Stromal cell of bone marrow (primary cell): ENCODE measurements around the gene ITGBL1.

Source experiments
- DNase-seq: peaks from one replicate; pipeline ENCODE4 v3.0.0-alpha.2; 2012; ENCODE audit warnings: low read depth

Gene ITGBL1

DNA sequence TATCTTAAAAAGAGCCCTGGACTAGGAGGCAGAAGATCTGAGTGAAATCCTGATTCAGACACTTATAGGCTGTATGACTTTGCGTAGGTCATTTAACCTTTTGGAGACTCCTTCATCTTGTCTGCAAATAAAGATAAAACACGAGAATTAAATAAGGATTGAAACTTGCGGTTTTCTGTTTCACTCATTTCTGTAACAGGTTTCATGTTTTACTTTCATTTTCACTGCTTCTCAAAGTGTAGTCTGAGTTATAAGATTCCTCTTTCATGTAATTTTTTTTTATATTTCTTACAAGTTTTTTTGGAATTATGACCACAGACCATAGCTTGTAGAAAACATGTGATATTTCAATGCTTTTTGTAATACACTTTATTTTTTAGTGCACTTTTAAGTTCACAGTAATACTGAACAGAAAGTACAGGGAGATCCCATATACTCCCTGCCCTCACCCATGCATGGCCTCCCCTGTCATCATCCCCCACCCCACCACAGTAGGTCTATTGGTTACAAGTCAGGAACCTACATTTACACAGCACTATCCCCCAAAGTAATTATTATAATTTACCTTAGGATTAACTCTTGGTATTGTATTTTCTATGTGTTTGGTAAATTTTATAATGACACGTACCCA, 174.6 kb downstream of the ITGBL1 start:
- DNase-seq: no peak

DNA sequence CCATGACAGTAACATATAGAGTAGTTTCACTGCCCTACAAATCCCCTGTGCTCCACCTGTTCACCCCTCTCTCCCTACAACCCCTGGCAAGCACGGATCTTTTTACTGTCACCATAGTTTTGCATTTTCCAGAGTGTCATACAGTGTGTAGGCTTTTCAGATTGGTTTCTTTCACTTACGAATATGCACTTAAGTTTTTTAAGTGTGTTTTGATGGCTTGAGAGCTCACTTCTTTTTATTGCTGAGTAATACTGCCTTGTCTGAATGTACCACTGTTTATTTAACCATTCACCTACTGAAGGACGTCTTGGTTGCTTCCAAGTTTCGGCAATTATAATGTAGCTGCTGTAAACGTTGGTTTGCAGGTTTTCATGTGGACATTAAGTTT, 175.1 kb downstream of the ITGBL1 start:
- DNase-seq: no peak

DNA sequence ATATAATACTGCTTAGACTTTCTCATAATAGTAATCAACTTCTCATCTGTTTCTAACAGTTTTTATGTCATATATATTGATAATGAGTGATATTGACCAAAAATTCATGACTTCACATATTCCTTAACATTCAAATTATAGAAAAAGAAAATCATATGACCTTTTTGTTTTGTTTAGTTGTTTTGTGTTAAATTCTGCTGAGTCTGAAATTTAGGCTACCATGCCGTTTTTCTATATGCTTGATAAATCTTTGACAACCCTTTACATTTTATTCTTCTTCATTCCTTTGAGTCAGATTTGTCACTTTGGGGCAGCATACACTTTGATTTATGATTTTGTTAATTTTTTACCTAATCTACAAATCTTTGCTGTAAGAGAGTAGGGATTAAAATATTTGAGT, 176.4 kb downstream of the ITGBL1 start:
- DNase-seq: no peak

DNA sequence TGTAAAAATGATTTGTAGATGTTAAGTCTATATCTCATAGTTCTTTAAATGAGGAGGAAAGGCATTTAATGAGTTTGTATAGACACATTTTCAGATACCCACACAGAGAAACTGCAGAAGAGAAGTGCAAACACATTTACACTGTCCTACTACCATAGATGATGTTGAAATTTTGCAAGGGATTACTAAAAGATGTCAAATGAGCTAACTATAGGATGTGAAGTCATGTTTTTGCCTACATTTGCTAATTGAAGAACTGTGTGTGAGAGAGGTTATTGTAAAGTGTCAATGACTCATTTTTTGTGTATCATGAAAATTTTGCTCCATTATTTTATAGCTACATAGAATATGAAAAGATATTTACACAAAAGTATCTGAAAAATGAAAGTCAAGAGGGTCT, 178.9 kb downstream of the ITGBL1 start:
- no peak for DNase-seq

DNA sequence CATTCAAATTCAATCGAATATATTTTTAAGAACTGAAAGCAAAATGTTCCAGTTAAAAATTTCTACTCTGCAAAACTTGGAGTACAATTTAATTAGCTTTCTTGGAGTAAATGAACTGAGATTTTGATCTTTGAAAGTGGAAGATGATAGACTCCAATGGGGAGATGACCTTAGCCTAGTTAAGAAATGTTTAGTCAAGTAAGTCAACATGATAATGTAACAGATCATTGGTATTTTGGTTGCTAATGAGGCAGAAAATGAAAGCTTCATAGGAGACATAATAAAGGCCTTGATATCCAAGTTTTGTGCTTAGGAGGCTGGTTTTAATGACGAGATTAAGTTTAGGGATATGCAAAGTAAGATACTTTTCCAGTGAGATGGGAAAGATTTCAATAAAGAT, 181.7 kb downstream of the ITGBL1 start:
- no peak for DNase-seq

DNA sequence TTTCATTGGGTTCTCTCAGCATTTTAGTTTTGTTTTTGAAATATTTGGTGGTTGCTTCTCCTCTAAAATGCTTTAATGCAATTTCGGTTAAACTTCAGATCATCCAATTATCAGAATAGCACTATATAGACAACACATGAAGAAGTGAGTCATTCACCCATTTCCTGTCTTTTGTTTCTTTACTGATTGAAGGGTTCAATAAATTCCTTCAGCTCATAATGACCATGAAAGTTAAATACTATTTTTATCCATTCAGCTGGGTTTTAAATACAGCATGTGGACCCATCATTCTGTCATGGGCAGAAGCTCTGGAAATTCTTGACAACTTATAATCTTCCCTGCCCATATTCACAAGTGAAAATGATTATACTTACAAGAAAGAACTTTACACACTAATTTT, 187.2 kb downstream of the ITGBL1 start:
- no peak for DNase-seq

DNA sequence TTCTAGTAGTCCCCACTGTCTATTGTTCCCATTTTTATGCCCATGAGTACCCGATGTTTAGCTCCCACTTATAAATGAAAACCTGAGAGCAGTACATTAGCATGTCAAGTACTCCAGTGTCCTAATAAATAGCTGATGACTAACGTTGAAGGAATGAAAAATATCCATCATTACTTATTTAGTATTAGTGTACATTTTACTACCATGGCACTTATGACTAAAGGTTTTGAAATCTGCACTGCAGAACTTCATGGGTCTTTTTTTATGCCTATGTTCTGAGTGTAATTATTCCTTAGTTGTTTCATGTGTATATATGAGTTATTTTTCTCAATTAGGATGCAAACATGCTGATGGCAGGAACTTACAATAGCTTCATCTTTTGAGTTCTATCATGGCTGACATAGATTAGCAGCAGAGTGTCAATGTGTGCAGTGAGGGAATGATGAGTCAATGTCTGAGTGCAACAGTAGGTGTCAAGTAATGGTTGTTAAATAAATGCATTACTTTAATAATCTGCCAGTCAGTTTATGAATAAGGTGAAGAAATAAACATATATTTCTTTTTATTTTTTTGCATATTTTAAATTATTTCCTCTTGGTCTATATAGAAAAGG, 188.4 kb downstream of the ITGBL1 start:
- DNase-seq: no peak

DNA sequence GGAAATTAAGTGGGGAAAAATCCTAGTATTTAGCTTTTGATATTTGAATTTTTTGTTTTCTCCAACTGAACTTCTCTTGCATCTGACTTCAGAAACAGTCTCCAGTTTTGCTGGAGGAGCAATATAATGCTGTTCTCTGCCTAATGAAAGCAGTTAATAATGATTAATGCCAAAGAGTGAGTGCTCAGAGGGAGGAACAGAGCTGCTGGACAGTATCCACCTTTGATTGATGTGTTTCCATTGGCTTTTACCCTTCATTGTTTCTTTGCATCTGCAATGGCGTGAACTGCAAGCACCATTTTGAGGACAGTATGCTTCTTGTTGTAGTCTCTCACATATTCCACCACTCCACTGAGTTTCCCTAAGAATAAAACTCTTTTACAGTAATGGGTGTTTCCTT, 193.4 kb downstream of the ITGBL1 start:
- no peak for DNase-seq

DNA sequence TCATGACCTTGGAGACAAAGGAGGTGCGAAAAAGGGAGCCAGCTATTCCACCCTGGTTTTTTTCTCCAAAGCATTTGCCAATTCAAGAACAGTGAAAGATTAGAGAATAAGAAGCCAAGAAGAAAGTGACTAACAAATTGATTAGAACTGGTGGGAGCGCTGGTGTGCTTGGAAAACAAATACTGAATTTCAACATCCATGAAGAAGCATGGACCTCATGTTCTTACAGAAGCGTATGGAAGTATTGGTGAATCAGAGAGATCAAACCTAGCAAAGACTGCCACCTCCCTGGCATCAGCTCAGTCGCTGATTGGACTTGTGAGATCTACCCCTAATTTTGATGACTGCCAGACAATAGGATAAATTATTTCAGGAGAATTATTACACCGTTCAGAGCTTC, 195.3 kb downstream of the ITGBL1 start:
- DNase-seq: no peak

DNA sequence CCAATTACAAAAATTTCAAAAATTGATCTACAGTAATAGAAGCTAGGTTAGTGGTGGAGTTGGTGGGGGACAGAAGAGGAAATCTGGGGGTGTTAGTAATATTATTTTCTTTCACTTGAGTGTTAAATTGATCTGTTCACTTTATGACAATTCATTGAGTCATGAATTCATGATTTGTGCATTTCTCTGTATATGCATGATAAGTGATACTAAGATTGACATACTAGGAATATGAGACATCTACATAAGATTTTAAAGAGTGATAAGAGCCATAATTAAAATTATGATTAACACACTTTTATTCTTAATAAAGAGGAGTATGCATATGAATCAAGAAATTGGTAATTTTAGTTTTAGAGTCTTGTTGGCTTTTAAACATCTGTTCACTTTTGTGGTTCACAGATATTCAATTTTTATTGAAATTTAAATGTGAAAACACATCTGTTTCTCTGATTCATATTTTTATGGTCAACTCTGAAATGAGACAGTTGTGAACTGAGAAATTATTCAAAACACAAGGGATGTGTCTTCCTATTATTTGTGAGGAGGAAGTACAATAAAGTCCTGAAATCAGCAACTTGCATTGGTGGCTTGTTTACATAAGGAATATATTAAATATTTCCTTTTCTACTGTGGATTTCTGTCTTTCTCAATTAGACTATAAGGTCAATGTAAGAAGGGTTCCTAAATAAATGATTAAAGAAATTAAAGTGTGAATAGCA, 196.5 kb downstream of the ITGBL1 start:
- DNase-seq: no peak

DNA sequence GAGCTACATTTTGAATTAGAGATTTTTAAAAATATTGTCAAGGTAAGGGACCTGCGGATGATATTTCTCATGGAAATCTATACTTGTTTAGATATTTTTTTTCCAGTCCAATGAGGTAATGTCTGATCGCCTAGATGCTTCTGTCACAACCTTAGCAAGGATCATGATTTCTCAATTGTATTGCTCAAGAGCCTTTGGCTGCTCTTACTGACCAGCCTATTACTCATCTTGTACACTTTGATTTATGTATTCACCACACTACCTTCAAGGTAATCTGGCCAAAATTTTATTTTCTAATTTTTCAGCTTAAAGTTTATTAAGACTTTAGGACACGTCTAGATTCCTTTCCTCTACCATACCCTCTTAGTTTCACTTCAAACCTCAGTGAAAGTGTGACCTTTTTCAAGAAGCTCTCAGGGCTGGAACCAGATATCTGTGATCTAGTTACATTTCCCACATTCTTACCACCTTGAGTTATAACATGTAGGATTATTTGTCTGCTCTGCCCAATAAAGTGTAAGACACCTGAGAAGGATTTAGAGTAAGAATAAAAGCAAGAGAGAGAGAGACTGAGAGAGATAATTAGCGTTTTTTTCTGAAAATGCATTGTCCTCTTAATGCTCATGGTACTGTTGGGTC, 197.1 kb downstream of the ITGBL1 start:
- DNase-seq: peak; percentile 71

DNA sequence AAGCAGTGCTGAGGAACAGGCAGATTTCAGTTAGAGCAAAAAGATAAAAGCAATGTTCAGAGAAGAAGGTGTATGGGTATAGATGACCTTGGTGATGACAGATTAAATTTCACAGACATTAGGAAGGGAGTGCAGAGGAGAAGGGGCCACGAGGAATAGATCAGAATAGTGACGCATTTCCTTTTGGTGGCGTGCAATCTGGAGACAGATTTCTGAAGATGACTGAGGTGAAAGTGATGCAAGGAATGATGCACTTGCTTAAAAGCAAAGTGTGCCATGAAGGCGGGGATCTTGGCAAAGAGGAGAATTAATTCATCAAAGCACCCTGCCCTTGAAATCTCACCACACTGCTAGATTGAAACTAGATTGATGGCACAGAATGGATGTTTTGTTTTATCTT, 202.4 kb downstream of the ITGBL1 start:
- no peak for DNase-seq

DNA sequence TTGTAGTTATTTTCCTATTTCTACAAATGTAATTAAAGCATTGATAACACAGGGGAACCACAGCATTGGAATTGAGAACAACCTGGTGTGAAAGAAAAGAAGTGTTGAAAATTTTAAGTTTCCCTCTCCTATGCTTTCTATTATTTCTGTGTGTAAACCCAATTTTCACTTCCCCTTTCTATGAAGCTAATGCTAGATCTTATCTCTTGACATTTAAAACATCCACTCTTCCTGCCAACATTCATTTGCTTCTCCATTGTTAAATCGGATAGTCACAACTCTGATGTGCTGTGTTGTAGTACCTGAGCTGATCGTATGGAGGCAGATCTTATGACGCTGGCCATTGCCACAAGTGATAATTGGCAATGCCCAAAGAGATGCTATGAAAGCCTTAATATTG, 203.0 kb downstream of the ITGBL1 start:
- DNase-seq: no peak

DNA sequence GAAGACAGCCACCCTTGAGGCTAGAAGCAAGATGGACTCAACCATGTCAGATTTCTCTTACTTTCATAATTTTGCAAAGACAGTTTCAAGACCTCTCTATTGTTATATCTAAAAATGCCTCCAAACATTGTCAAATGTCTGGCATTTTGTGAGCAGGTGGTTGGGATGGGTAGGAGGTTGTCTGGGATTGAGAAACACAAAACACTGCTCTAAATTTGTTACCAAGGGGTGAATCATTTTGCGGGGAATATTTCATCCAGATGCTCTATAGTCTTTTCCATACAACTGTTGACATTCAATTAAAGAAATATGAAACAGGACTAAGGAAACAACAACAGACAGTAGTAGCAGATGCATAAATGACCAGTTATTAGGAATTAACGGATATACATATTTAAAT, 208.2 kb downstream of the ITGBL1 start:
- DNase-seq: no peak

DNA sequence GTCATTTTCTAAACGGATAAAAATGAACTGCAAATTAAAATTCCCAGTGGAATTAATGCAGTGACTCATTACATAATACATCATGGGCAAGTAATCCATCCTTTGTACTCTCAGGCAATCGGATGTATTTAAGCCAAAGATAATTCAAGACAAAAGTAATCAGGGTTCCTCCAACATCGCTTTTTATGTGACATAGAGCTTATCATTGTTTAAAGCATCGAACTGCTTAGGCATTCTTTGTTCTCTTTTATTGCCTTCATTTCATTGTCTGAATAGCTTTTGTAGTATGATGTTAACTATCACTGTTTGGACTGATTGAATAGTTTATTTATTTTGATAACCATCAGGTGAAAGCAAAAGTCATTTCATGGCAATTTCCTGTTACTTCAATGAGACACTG, 209.4 kb downstream of the ITGBL1 start:
- no peak for DNase-seq

DNA sequence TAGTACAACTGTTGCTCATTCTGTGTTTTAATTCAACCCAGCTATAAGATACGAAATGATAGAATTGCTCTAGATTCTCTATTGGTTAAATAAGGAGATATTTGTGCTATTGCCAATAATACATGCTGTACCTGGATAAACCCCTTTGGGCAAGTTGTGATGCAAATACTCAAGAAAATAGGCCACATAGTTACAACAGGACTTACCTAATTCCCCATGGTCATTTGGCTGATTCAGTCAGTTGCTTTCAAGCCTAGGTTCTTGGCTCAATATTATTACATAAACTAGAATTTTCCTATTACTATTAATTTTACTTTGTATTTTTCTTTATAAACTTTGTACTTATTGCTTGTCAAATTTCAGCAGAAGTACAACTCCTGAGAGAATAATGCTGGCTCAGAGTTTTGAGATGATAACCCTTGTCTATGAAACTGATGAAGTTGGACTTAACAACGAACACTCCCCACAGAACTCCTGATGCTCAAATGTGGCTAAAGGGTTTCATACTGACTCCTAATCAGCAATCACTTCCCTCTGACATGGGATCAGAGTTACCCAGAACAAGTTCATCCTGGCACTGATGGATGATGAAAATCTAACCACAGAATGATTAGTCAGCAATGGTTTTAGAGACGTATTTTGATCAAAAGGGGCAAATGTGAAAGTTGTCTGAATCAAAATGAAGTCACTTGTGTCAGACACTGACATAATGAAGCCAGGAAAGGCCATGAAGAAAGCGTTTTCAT, 221.1 kb downstream of the ITGBL1 start:
- DNase-seq: no peak

DNA sequence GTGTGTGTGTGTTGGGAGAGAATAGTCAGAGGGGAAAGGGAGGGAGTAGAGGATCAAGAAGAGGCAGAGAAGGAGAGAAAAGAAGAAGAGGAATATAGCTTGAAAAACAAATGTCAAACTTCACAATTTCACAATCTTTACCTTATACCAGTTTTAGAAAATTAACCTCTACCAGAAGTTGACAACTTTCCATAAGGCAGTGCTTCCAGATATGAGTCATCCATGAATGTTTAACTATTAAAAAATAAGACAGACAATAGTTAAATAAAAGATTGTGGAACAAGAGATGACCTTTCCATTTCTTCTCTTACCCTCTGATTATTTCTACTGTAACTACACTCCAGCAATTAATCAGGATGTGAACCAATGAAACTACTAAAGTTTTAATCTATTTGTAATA, 229.4 kb downstream of the ITGBL1 start:
- no peak for DNase-seq

DNA sequence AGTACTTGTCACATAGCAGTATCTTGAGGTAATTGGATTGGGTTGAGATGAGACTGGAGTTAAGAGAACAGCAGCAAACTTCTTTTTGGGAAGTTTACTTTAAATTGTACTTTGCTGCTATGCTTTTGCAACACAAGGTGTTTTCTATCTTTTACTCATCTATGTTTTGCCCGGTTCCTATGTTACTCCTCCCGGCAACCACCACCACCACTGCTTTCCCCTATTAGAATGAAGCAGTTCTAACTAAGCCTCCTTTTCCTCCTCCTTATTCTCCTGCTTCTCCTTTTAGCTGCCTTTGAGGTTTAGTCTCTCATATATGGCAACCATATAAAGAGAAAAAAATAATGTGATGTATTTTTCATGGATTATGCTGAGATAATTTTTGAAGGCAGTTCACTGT, 233.5 kb downstream of the ITGBL1 start:
- no peak for DNase-seq

DNA sequence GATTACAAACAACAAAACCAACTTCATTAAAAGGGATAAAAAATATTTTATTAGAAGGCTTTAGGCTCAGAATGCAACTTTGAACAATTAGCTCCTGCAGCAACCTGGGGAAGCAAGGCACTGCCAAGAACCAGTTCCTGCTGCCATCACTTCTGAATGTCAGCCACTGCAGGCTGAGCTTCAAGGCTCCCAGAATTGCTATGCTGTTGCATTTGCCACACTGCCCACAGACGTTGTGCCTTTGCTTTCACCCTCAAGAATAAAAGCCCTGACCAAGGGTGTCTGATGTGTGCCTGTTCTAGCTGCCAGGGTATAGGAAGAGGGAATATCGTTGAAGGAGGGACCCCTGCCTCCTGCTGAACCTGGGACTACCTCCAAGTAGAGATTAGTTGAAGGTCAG, 238.4 kb downstream of the ITGBL1 start:
- no peak for DNase-seq

DNA sequence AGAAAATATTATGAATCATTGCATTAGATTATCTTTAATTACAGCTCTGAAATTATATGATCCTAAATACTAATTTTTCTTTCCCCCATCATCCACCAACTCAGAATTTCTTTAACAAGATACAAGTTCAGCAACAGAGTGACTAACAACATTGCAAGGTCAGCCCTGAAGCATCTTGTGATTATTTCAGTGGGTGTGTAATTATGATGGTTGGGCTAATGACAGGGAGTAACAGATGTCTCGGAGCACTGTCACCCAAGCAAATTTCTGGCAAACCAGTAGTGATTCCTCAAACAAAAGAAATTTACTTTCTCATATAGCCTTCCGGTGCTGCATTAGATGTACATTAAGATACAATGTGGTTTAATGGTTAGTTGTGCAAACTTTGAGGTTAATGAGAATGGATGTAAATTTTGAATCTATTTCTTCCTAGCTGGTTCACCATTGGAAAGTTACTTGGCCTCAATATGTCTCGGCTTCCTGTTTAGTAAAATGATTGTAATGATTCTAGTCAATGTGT, 238.9 kb downstream of the ITGBL1 start:
- no peak for DNase-seq

DNA sequence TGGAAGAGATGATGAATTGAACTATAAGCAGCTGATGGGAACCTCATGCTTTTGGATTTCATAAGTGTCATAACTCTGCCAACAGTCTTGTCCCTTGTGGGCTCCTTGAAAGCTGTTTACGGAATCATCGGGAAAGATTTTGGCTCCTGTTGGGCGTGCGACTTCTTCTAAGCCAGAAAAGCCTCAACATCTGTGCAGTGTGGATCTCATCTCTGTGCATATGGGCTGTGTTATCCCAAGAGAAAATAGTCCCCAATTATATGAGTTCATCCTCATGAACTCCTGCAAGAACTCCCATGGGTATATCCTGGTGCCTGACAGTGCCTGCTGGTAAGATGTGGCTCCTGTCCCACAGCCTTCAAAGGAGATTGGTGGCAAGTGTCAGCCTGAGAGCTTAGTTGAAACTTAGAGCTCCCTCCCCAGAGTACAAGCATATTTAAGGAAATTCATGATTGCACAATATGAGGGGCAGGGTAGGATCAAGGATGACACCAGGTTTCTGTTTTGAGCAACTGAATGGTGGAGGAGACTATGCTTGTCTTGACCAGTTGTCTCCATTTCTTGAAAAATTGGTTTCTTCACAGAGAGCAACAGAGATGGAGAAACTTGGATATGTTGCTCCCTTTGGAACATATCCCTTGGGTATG, 243.5 kb downstream of the ITGBL1 start:
- peak; percentile 29 for DNase-seq

DNA sequence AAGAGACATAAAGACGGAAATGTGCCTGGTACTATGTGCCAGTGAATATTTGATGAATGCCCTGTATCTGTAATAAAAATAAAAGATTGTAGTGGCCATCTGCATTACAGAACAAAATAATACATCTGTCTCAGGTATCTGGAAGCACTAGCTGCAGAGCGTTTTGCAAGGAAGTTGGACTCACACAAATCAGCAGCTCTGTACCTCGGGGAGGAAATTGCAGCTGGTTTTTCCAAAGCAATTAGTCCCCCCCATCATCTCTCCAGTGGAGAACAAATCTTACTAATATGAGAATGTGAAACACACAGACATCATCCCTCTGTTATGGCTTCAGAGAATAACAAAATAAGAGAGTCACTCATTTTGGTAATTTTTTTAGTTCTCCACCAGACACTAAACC, 245.3 kb downstream of the ITGBL1 start:
- no peak for DNase-seq
